ENCODE measurements around the gene ZDHHC17. TPM values are rescaled to one million over a fixed set of nuclear protein-coding genes. Genes with fewer than 3 reads are reported as not detected.
"Not testable (repeated sequence)": the region's sequence is repeated elsewhere in the genome, so short reads cannot be mapped to it uniquely, and the experiment has no call there.

Gene ZDHHC17
- total RNA-seq, 6 experiments from 2014 or later: 7.7 to 12.2 (median 9.5) TPM

GRCh38 chr12:76717314-76717713 is 46.6 kb upstream of the ZDHHC17 start:
- Histone ChIP-seq H3K4me1 (no peaks in the 10 kb centered on the region), H3K27ac (no peak overlapping the region), H3K27me3 (no peaks in the 10 kb centered on the region), H3K36me3 (no peaks in the 10 kb centered on the region), H3K4me3 (no peak overlapping the region), H3K9me3 (no peaks in the 10 kb centered on the region)
- intact Hi-C loops (cut with DNase I): no loop called here
- no peak for ATAC-seq
- 94% methylated on average over 1 of the region's 1 CpG for WGBS (ENCODE audit: insufficient coverage, low coverage, low lambda C conversion rate, missing lambda C conversion rate)
- DNase-seq: no peak
- TF ChIP-seq POLR2A (IDR thresholded peaks at IDR 0.05): no peak
- TF ChIP-seq, protein P1, sequence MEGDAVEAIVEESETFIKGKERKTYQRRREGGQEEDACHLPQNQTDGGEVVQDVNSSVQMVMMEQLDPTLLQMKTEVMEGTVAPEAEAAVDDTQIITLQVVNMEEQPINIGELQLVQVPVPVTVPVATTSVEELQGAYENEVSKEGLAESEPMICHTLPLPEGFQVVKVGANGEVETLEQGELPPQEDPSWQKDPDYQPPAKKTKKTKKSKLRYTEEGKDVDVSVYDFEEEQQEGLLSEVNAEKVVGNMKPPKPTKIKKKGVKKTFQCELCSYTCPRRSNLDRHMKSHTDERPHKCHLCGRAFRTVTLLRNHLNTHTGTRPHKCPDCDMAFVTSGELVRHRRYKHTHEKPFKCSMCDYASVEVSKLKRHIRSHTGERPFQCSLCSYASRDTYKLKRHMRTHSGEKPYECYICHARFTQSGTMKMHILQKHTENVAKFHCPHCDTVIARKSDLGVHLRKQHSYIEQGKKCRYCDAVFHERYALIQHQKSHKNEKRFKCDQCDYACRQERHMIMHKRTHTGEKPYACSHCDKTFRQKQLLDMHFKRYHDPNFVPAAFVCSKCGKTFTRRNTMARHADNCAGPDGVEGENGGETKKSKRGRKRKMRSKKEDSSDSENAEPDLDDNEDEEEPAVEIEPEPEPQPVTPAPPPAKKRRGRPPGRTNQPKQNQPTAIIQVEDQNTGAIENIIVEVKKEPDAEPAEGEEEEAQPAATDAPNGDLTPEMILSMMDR (IDR thresholded peaks at IDR 0.05): no peak

- TF ChIP-seq POLR2A (IDR thresholded peaks at IDR 0.05): no peak
- TF ChIP-seq, protein P1 (IDR thresholded peaks at IDR 0.05): no peak
- intact Hi-C loops (cut with DNase I): no loop called here
- ATAC-seq: no peak
- no peaks in the 10 kb centered on the region for H3K36me3 ChIP-seq
- 100% methylated on average over 1 of the region's 5 CpGs for WGBS (ENCODE audit: insufficient coverage, low coverage, low lambda C conversion rate, missing lambda C conversion rate)
- no peaks in the 10 kb centered on the region for H3K4me1 ChIP-seq
- H3K9me3 ChIP-seq: no peaks in the 10 kb centered on the region
- no peaks in the 10 kb centered on the region for H3K27me3 ChIP-seq
- H3K4me3 ChIP-seq: no peak overlapping the region
- no peak overlapping the region for H3K27ac ChIP-seq
- DNase-seq: no peak
Measured at GRCh38 chr12:76719171-76720041, 44.5 kb upstream of the ZDHHC17 start.

DNA sequence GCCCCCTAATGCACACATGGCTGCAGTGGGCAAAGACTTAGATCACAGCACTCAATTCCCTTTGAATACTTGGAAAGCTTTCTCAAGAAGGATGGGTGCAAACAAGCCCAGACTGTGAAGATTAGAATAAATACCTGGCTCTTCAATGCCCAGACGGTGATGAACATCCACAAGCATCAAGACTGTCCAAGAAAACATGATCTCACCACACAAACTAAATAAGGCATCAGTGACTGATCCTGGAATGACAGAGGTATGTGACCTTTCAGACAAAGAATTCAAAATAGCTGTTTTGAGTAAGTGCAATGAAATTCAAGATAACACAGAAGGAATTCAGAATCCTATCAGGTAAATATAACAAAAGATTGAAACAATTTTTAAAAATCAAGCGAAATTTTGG is 43.8 kb upstream of the ZDHHC17 start:
- Histone ChIP-seq H3K9me3 (no peaks in the 10 kb centered on the region), H3K36me3 (no peaks in the 10 kb centered on the region), H3K4me3 (no peak overlapping the region), H3K27ac (no peak overlapping the region), H3K27me3 (no peaks in the 10 kb centered on the region), H3K4me1 (no peaks in the 10 kb centered on the region)
- 43% methylated on average over 2 of the region's 2 CpGs for WGBS (ENCODE audit: insufficient coverage, low coverage, low lambda C conversion rate, missing lambda C conversion rate)
- DNase-seq: no peak
- TF ChIP-seq, protein P1 (IDR thresholded peaks at IDR 0.05): no peak
- no peak for TF ChIP-seq POLR2A (IDR thresholded peaks at IDR 0.05)
- intact Hi-C loops (cut with DNase I): no loop called here
- no peak for ATAC-seq

GRCh38 chr12:76726626-76727025 is 37.3 kb upstream of the ZDHHC17 start:
- DNase-seq (no peak), ATAC-seq (no peak)
- no peaks in the 10 kb centered on the region for H3K9me3 ChIP-seq
- no peaks in the 10 kb centered on the region for H3K4me1 ChIP-seq
- TF ChIP-seq, protein P1 (IDR thresholded peaks at IDR 0.05): no peak
- TF ChIP-seq POLR2A (IDR thresholded peaks at IDR 0.05): no peak
- no peak overlapping the region for H3K4me3 ChIP-seq
- no peak overlapping the region for H3K27ac ChIP-seq
- no peaks in the 10 kb centered on the region for H3K36me3 ChIP-seq
- no peaks in the 10 kb centered on the region for H3K27me3 ChIP-seq
- intact Hi-C loops (cut with DNase I): no loop called here

DNA sequence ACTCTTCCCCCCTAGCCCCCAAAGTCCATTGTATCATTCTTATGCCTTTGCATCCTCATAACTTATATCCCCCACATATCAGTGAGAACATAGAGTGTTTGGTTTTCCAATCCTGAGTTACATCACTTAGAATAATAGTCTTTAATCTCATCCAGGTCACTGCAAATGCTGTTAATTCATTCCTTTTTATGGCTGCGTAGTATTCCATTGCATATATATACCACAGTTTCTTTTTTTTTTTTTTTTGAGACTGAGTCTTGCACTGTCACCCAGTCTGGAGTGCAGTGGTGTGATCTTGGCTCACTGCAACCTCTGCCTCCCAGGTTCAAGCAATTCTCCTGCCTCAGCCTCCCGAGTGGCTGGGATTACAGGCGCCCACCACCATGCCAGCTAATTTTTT is 31.7 kb upstream of the ZDHHC17 start:
- intact Hi-C loops (cut with DNase I); DNase-seq; H3K36me3 ChIP-seq; H3K9me3 ChIP-seq; H3K4me3 ChIP-seq; H3K27me3 ChIP-seq; ATAC-seq; H3K27ac ChIP-seq; H3K4me1 ChIP-seq: not testable (repeated sequence)
- 58% methylated on average over 3 of the region's 3 CpGs for WGBS (ENCODE audit: insufficient coverage, low coverage, low lambda C conversion rate, missing lambda C conversion rate)

- DNase-seq; H3K4me3 ChIP-seq; H3K27me3 ChIP-seq; H3K36me3 ChIP-seq; ATAC-seq; H3K9me3 ChIP-seq; intact Hi-C loops (cut with DNase I); H3K27ac ChIP-seq; H3K4me1 ChIP-seq: not testable (repeated sequence)
- 93% methylated on average over 1 of the region's 2 CpGs for WGBS (ENCODE audit: insufficient coverage, low coverage, low lambda C conversion rate, missing lambda C conversion rate)
Measured at GRCh38 chr12:76737689-76738088, 26.2 kb upstream of the ZDHHC17 start.
